WTC11 (cell line): Measurements from ENCODE around the gene C1QL2. TPM values are rescaled to one million over a fixed set of nuclear protein-coding genes. Genes with fewer than 3 reads are reported as not detected.

ENCODE experiments used
- ATAC-seq: fragments of 200-7000 bp; cut with Tn5 transposase; 2 replicates; pipeline ENCODE4 v1.10.0; 2021; ENCODE audit warnings: mild to moderate bottlenecking, moderate library complexity
- CTCF ChIA-PET: fragments of 300-600 bp; sonication (Branson Sonifier 250); formaldehyde crosslinking; loops from one replicate; lab custom pipeline; 2021; ENCODE audit warnings: antibody characterized with exemption; lab: Charles Lee
- POLR2A ChIA-PET: fragments of 350-600 bp; sonication (Branson Sonifier 250); formaldehyde crosslinking; loops from one replicate; lab custom pipeline; 2021; ENCODE audit warnings: antibody characterized with exemption; lab: Charles Lee
- DNase-seq: peaks from one replicate; pipeline ENCODE4 v3.0.0; 2021; ENCODE audit warnings: low spot score
- H3K27ac Mint-ChIP-seq: 2 replicates; pipeline ENCODE4 v1.8.0; 2021; ENCODE audit warnings: mixed read lengths
- H3K27me3 Mint-ChIP-seq: 2 replicates; pipeline ENCODE4 v1.8.0; 2021; ENCODE audit warnings: low read depth, mild to moderate bottlenecking, moderate library complexity, mixed read lengths
- H3K36me3 Mint-ChIP-seq: 2 replicates; pipeline ENCODE4 v1.8.0; 2021; ENCODE audit warnings: mixed read lengths
- H3K4me1 Mint-ChIP-seq: 2 replicates; pipeline ENCODE4 v1.8.0; 2022; ENCODE audit warnings: mixed read lengths
- H3K4me3 Mint-ChIP-seq: 2 replicates; pipeline ENCODE4 v1.8.0; 2021; ENCODE audit warnings: mild to moderate bottlenecking, moderate library complexity, mixed read lengths
- H3K9me3 Mint-ChIP-seq: 2 replicates; pipeline ENCODE4 v1.8.0; 2021; ENCODE audit warnings: mixed read lengths
- FOXJ3 ChIP-seq: sonication (generic); formaldehyde crosslinking; IDR thresholded peaks from 2 replicates; pipeline ENCODE4 v1.9.0; 2021; ENCODE audit warnings: missing genetic modification reagents, mild to moderate bottlenecking, borderline replicate concordance
- FOXP1 ChIP-seq: sonication (generic); formaldehyde crosslinking; IDR thresholded peaks from 2 replicates; pipeline ENCODE4 v1.8.0; 2022; ENCODE audit warnings: missing genetic modification reagents, mild to moderate bottlenecking, moderate library complexity, borderline replicate concordance
- GABPB1 ChIP-seq: sonication (generic); formaldehyde crosslinking; IDR thresholded peaks from 2 replicates; pipeline ENCODE4 v1.8.1; 2023; ENCODE audit warnings: mild to moderate bottlenecking, missing genetic modification reagents
- MLX ChIP-seq: sonication (generic); formaldehyde crosslinking; IDR thresholded peaks from 2 replicates; pipeline ENCODE4 v1.8.1; 2023; ENCODE audit warnings: mild to moderate bottlenecking, missing genetic modification reagents, moderate library complexity
- PRRX2 ChIP-seq: fragments of 250-450 bp; sonication (Bioruptor Pico); IDR thresholded peaks from 2 replicates; pipeline ENCODE4 v1.8.0; 2021; ENCODE audit warnings: mild to moderate bottlenecking
- TP53 ChIP-seq: sonication (generic); formaldehyde crosslinking; IDR thresholded peaks from 2 replicates; pipeline ENCODE4 v1.8.1; 2023; ENCODE audit warnings: mild to moderate bottlenecking, missing genetic modification reagents
- ZNF423 ChIP-seq: fragments of 250-450 bp; sonication (Bioruptor Pico); IDR thresholded peaks from 2 replicates; pipeline ENCODE4 v2.1.2; 2022; ENCODE audit warnings: mild to moderate bottlenecking, moderate library complexity
- total RNA-seq: library from RNA; stranded (reverse); gene quantifications from 3 replicates; pipeline ENCODE4 v1.2.3, GENCODE V29; 2021
- TF ChIP-seq, protein P1 (sequence below): sonication (generic); formaldehyde crosslinking; IDR thresholded peaks from 2 replicates; pipeline ENCODE4 v1.8.0; 2023; ENCODE audit warnings: missing genetic modification reagents, mild to moderate bottlenecking, borderline replicate concordance
- TF ChIP-seq, protein P2 (sequence below): sonication (generic); formaldehyde crosslinking; conservative IDR thresholded peaks from 2 replicates; pipeline ENCODE4 v1.8.1; 2023; ENCODE audit warnings: mild to moderate bottlenecking, low read depth, missing genetic modification reagents, moderate library complexity

Gene C1QL2
- total RNA-seq, 1 experiment from 2014 or later, result 1.0 TPM

GRCh38 chr2:119181791-119182445, 23.4 kb upstream of the C1QL2 start:
- ChIA-PET CTCF (interaction anchor here (0.5 to 1.4 kb wide), 4 partner anchors 9 to 132 kb away, joined by 3 to 5 read pairs (median 4); no protein-coding TSS in a partner anchor), POLR2A (no interaction called here)
- H3K27ac Mint-ChIP-seq, result no peak overlapping the region
- H3K4me3 Mint-ChIP-seq, result no peak overlapping the region
- ATAC-seq, result 0 out of 2 replicates have a peak, but pooled peaks have one; percentile 18
- peaks cover 9% of the 10 kb centered on the region for H3K4me1 Mint-ChIP-seq
- H3K9me3 Mint-ChIP-seq, result no peaks in the 10 kb centered on the region
- no peak for TF ChIP-seq FOXP1 (CRISPR knock-in tag)
- TF ChIP-seq, protein P1, sequence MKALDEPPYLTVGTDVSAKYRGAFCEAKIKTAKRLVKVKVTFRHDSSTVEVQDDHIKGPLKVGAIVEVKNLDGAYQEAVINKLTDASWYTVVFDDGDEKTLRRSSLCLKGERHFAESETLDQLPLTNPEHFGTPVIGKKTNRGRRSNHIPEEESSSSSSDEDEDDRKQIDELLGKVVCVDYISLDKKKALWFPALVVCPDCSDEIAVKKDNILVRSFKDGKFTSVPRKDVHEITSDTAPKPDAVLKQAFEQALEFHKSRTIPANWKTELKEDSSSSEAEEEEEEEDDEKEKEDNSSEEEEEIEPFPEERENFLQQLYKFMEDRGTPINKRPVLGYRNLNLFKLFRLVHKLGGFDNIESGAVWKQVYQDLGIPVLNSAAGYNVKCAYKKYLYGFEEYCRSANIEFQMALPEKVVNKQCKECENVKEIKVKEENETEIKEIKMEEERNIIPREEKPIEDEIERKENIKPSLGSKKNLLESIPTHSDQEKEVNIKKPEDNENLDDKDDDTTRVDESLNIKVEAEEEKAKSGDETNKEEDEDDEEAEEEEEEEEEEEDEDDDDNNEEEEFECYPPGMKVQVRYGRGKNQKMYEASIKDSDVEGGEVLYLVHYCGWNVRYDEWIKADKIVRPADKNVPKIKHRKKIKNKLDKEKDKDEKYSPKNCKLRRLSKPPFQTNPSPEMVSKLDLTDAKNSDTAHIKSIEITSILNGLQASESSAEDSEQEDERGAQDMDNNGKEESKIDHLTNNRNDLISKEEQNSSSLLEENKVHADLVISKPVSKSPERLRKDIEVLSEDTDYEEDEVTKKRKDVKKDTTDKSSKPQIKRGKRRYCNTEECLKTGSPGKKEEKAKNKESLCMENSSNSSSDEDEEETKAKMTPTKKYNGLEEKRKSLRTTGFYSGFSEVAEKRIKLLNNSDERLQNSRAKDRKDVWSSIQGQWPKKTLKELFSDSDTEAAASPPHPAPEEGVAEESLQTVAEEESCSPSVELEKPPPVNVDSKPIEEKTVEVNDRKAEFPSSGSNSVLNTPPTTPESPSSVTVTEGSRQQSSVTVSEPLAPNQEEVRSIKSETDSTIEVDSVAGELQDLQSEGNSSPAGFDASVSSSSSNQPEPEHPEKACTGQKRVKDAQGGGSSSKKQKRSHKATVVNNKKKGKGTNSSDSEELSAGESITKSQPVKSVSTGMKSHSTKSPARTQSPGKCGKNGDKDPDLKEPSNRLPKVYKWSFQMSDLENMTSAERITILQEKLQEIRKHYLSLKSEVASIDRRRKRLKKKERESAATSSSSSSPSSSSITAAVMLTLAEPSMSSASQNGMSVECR, result no peak
- H3K27me3 Mint-ChIP-seq, result no peaks in the 10 kb centered on the region
- no peak for DNase-seq
- no peaks in the 10 kb centered on the region for H3K36me3 Mint-ChIP-seq

GRCh38 chr2:119181391-119181790, 22.8 kb upstream of the C1QL2 start:
- ATAC-seq (no peak), DNase-seq (no peak)
- Mint-ChIP-seq H3K27ac (no peak overlapping the region), H3K4me1 (peaks cover 9% of the 10 kb centered on the region), H3K27me3 (no peaks in the 10 kb centered on the region), H3K9me3 (no peaks in the 10 kb centered on the region), H3K4me3 (no peak overlapping the region), H3K36me3 (no peaks in the 10 kb centered on the region)
- TF ChIP-seq, protein P2, sequence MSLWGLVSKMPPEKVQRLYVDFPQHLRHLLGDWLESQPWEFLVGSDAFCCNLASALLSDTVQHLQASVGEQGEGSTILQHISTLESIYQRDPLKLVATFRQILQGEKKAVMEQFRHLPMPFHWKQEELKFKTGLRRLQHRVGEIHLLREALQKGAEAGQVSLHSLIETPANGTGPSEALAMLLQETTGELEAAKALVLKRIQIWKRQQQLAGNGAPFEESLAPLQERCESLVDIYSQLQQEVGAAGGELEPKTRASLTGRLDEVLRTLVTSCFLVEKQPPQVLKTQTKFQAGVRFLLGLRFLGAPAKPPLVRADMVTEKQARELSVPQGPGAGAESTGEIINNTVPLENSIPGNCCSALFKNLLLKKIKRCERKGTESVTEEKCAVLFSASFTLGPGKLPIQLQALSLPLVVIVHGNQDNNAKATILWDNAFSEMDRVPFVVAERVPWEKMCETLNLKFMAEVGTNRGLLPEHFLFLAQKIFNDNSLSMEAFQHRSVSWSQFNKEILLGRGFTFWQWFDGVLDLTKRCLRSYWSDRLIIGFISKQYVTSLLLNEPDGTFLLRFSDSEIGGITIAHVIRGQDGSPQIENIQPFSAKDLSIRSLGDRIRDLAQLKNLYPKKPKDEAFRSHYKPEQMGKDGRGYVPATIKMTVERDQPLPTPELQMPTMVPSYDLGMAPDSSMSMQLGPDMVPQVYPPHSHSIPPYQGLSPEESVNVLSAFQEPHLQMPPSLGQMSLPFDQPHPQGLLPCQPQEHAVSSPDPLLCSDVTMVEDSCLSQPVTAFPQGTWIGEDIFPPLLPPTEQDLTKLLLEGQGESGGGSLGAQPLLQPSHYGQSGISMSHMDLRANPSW (CRISPR knock-in tag), result no peak
- no peak for TF ChIP-seq TP53
- TF ChIP-seq ZNF423 (CRISPR knock-in tag), result no peak
- TF ChIP-seq GABPB1 (CRISPR knock-in tag), result no peak
- TF ChIP-seq MLX (CRISPR knock-in tag), result no peak
- no peak for TF ChIP-seq PRRX2
- no peak for TF ChIP-seq FOXJ3 (CRISPR knock-in tag)
- TF ChIP-seq, protein P1, result no peak
- ChIA-PET POLR2A (no interaction called here), CTCF (interaction anchor here (0.5 to 1.4 kb wide), 4 partner anchors 9 to 132 kb away, joined by 3 to 5 read pairs (median 4); no protein-coding TSS in a partner anchor)
